Measurements from ENCODE around the gene NUDT11. TPM values are rescaled to one million over a fixed set of nuclear protein-coding genes. Genes with fewer than 3 reads are reported as not detected.

NUDT11 gene
- total and polyA plus RNA-seq, 2 donors (not counting 3 experiments of a cell fraction or from before 2014, with no cell fraction given), result 3.9 to 4.3 TPM

- POLR2A ChIA-PET, result no interaction called here
- Histone ChIP-seq H3K4me1 (ENCODE audit: control insufficient read depth, extremely low read depth, insufficient read depth, low read length) (no peaks in the 10 kb centered on the region), H4K20me1 (replicated peaks; ENCODE audit: control insufficient read depth, extremely low read depth, insufficient read depth, low read length) (no peaks in the 10 kb centered on the region), H3K9ac (replicated peaks; ENCODE audit: extremely low read depth, insufficient read depth, low read length) (no peak overlapping the region), H3K36me3 (ENCODE audit: control insufficient read depth in 2 of 2, extremely low read depth in 1 of 2, insufficient read depth in 2 of 2, low read length in 2 of 2) (no peaks in the 10 kb centered on the region), H3K4me2 (ENCODE audit: insufficient read depth, low read length) (no peak overlapping the region), H3K79me2 (ENCODE audit: control insufficient read depth, insufficient read depth, low read length) (no peaks in the 10 kb centered on the region), H3K9me3 (replicated peaks; ENCODE audit: control insufficient read depth, insufficient read depth, low read length) (no peaks in the 10 kb centered on the region), H3K9me1 (replicated peaks; ENCODE audit: control insufficient read depth, extremely low read depth, insufficient read depth, low read length) (no peaks in the 10 kb centered on the region), H2AFZ (ENCODE audit: low read depth, low read length) (no peak overlapping the region), H3K27me3 (ENCODE audit: control insufficient read depth in 2 of 2, insufficient read depth in 2 of 2, low read length in 2 of 2) (no peaks in the 10 kb centered on the region), H3K4me3 (replicated peaks in 1 of 3; ENCODE audit: insufficient read depth in 1 of 3, low read depth in 1 of 3, low read length in 3 of 3) (no peak overlapping the region), H3K27ac (ENCODE audit: insufficient read depth, low read depth, low read length) (no peak overlapping the region)
- TF ChIP-seq POLR2AphosphoS5 (IDR thresholded peaks at IDR 0.05; ENCODE audit: insufficient read depth, low read depth, low read length) (no peak), JUN (IDR thresholded peaks at IDR 0.05; ENCODE audit: borderline replicate concordance, insufficient read depth, insufficient read length, low read depth) (no peak), GATA2 (IDR thresholded peaks at IDR 0.05; ENCODE audit: insufficient read depth, insufficient read length, low read depth, low read length) (no peak), MYC (IDR thresholded peaks at IDR 0.05; ENCODE audit: low read depth, low read length) (no peak), EZH2 (IDR thresholded peaks at IDR 0.05; ENCODE audit: borderline replicate concordance, low read depth, low read length, severe bottlenecking) (no peak), POLR2A (IDR thresholded peaks at IDR 0.05; ENCODE audit: low read depth, low read length) (no peak)
- TF ChIP-seq, protein P1, sequence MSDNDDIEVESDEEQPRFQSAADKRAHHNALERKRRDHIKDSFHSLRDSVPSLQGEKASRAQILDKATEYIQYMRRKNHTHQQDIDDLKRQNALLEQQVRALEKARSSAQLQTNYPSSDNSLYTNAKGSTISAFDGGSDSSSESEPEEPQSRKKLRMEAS (IDR thresholded peaks at IDR 0.05; ENCODE audit: insufficient read depth, insufficient read length), result no peak
- TF ChIP-seq, protein P2, sequence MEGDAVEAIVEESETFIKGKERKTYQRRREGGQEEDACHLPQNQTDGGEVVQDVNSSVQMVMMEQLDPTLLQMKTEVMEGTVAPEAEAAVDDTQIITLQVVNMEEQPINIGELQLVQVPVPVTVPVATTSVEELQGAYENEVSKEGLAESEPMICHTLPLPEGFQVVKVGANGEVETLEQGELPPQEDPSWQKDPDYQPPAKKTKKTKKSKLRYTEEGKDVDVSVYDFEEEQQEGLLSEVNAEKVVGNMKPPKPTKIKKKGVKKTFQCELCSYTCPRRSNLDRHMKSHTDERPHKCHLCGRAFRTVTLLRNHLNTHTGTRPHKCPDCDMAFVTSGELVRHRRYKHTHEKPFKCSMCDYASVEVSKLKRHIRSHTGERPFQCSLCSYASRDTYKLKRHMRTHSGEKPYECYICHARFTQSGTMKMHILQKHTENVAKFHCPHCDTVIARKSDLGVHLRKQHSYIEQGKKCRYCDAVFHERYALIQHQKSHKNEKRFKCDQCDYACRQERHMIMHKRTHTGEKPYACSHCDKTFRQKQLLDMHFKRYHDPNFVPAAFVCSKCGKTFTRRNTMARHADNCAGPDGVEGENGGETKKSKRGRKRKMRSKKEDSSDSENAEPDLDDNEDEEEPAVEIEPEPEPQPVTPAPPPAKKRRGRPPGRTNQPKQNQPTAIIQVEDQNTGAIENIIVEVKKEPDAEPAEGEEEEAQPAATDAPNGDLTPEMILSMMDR (IDR thresholded peaks at IDR 0.05; ENCODE audit: extremely low read depth in 1 of 2, insufficient read depth in 1 of 2, low read depth in 1 of 2, low read length in 2 of 2), result no peak
- intact Hi-C loops (cut with micrococcal nuclease) (no loop called here), dilution Hi-C loops (cut with MboI; ENCODE audit: extremely low pct_ligation_motif_present, low sequenced_read_pairs) (no loop called here)
- DNase-seq (ENCODE audit: low read depth, low spot score) (no peak), FAIRE-seq (no peak)
- CTCF ChIA-PET, result no interaction called here
- no TSS peak for BruUV-seq (replicated peaks)
Measured at GRCh38 chrX:51456814-51457213, 39.6 kb downstream of the NUDT11 start.
